KMS-11 (cell line): ENCODE results near the gene BPIFA2.

Experiments used
- H2AFZ ChIP-seq: fragments of 200-600 bp; sonication (generic); 2 replicates; pipeline ENCODE4 v1.6.1; 2016; ENCODE audit warnings: antibody characterized with exemption, mixed run types, low read depth
- H3K27ac ChIP-seq: fragments of 200-600 bp; sonication (generic); 2 replicates; pipeline ENCODE4 v1.6.1; 2016; ENCODE audit warnings: mild to moderate bottlenecking, mixed run types
- H3K27me3 ChIP-seq: fragments of 200-600 bp; sonication (generic); 2 replicates; pipeline ENCODE4 v1.6.1; 2017; ENCODE audit warnings: mild to moderate bottlenecking, low read depth, mixed run types, moderate library complexity; ENCODE audit not compliant: insufficient read depth
- H3K36me3 ChIP-seq: fragments of 200-600 bp; sonication (generic); 2 replicates; pipeline ENCODE4 v1.6.1; 2017; ENCODE audit warnings: mild to moderate bottlenecking, mixed run types; ENCODE audit not compliant: insufficient read depth
- H3K4me1 ChIP-seq: fragments of 200-600 bp; sonication (generic); 2 replicates; pipeline ENCODE4 v1.6.1; 2016; ENCODE audit warnings: mild to moderate bottlenecking, low read depth, mixed run types; ENCODE audit not compliant: poor library complexity, severe bottlenecking
- H3K4me2 ChIP-seq: fragments of 200-600 bp; sonication (generic); 2 replicates; pipeline ENCODE4 v1.7.0; 2016; ENCODE audit warnings: mild to moderate bottlenecking, mixed run types
- H3K4me3 ChIP-seq: fragments of 200-600 bp; sonication (generic); IDR thresholded peaks from 2 replicates; pipeline ENCODE4 v1.6.1; 2017; ENCODE audit warnings: low read depth, low read length, mixed read lengths; ENCODE audit not compliant: insufficient read depth
- H3K79me2 ChIP-seq: fragments of 200-600 bp; sonication (generic); 2 replicates; pipeline ENCODE4 v1.6.1; 2016; ENCODE audit warnings: low read depth, mixed run types; ENCODE audit not compliant: insufficient read depth
- H3K9ac ChIP-seq: fragments of 200-600 bp; sonication (generic); 2 replicates; pipeline ENCODE4 v1.6.1; 2016; ENCODE audit warnings: mild to moderate bottlenecking, mixed run types
- H4K20me1 ChIP-seq: fragments of 200-600 bp; sonication (generic); 2 replicates; pipeline ENCODE4 v1.6.1; 2016; ENCODE audit warnings: mild to moderate bottlenecking, mixed run types; ENCODE audit not compliant: insufficient read depth
- CTCF ChIP-seq: fragments of 200-600 bp; sonication (generic); conservative IDR thresholded peaks from 2 replicates; pipeline ENCODE4 v1.6.1; 2017; ENCODE audit warnings: low read depth, mild to moderate bottlenecking, antibody characterized with exemption, low read length, moderate library complexity, mixed read lengths

BPIFA2 gene

DNA sequence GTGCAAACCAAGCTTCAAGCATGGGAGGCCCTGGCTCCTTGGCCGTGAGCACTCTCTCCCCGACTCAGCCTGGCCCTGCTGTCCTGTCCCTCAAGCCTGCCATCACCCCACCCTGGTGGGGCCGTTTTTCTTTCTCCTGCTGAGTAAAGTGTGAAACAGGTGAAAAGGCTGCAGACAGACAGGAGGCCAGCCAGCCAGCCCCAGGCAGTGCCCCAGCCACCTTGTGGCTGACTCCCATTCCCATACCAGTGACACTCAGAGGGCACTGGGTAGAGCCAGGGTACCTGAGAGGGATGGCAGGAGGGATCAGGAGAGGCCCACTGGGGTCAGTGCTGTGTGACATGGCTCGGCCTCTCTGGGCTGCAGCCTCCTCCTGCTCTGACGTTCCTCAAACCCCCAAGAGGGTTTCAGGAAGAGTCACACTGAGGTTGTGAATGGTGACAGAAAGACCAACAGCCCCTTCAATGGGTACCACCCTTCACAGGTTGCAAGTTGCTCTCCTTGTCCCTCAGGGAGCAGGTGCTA is 35.9 kb upstream of the BPIFA2 start:
- Histone ChIP-seq H3K4me3 (no peak overlapping the region), H3K36me3 (no peaks in the 10 kb centered on the region), H3K9ac (no peak overlapping the region), H3K4me2 (no peak overlapping the region), H2AFZ (no peak overlapping the region), H3K27ac (no peak overlapping the region), H4K20me1 (no peaks in the 10 kb centered on the region), H3K27me3 (no peaks in the 10 kb centered on the region), H3K79me2 (no peaks in the 10 kb centered on the region), H3K4me1 (no peaks in the 10 kb centered on the region)
- TF ChIP-seq CTCF: no peak

DNA sequence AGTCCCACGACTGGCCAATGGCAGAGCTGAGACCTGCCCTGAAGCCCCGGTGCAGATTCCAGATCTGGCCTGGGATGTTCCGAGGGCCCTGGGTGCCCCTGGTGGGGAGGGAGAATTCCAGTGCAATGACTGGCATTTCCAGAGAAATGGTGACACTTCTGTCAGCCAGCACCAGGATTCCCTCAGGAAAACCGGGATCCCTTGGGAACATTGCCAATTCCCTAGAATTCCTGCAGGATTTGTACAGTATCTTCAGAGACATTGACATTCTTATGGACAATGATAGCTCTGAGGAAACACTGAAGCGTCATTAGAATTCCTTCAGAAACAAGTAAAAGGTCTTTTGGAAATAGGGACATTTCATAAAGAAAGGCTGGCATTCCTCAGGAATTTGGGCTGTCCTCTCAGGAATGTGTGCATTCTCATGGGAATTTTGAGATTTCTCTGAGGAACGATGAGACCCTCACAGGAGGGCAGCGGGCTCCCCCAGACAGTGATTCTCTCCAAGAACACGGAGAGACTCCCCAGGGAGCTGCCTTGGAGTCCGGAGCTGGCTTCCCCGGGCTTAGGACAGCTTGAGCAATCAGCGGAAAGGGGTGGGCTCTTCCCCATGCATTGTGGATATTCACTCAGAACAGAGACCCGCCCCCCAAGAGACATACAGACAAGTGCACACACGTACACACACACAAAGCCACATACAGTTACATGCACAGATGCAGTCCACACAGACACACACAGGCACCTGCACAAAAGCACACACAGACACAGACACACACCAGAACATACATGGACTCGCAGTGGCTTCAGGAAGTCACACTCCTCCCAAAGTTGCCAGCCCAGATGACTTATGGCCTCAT is 35.2 kb upstream of the BPIFA2 start:
- no peaks in the 10 kb centered on the region for H3K79me2 ChIP-seq
- TF ChIP-seq CTCF: no peak
- H2AFZ ChIP-seq: no peak overlapping the region
- no peaks in the 10 kb centered on the region for H4K20me1 ChIP-seq
- no peak overlapping the region for H3K4me3 ChIP-seq
- no peaks in the 10 kb centered on the region for H3K36me3 ChIP-seq
- H3K4me2 ChIP-seq: no peak overlapping the region
- H3K4me1 ChIP-seq: no peaks in the 10 kb centered on the region
- H3K27me3 ChIP-seq: no peaks in the 10 kb centered on the region
- H3K27ac ChIP-seq: no peak overlapping the region
- no peak overlapping the region for H3K9ac ChIP-seq

GRCh38 chr20:33133373-33133941 is 34.5 kb upstream of the BPIFA2 start:
- Histone ChIP-seq H3K4me2 (no peak overlapping the region), H3K79me2 (no peaks in the 10 kb centered on the region), H3K4me1 (no peaks in the 10 kb centered on the region), H3K4me3 (no peak overlapping the region), H2AFZ (no peak overlapping the region), H3K27me3 (no peaks in the 10 kb centered on the region), H3K36me3 (no peaks in the 10 kb centered on the region), H3K9ac (no peak overlapping the region), H3K27ac (no peak overlapping the region), H4K20me1 (no peaks in the 10 kb centered on the region)
- TF ChIP-seq CTCF: no peak

DNA sequence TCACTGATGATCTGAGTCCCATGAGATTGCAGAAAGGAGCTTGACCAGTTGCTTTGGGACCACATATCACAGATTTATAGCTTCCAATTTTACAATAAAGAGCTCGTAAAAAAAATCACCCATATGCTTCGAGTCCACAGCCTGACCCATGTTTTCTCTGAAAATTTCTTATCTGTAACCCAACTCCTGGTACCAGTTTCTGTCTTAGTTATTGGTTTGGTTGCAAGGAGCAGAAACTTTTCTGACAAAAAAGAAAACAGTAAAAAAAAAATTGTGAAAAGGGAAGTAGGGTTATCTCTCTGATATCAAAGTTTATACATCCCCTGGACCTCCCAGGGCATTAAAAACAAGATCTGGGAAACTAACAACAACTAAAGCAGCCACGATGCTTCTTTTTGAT is 30.8 kb upstream of the BPIFA2 start:
- Histone ChIP-seq H3K9ac (no peak overlapping the region), H3K4me3 (no peak overlapping the region), H2AFZ (no peak overlapping the region), H4K20me1 (no peaks in the 10 kb centered on the region), H3K27me3 (no peaks in the 10 kb centered on the region), H3K36me3 (no peaks in the 10 kb centered on the region), H3K79me2 (no peaks in the 10 kb centered on the region), H3K27ac (no peak overlapping the region), H3K4me1 (no peaks in the 10 kb centered on the region), H3K4me2 (no peak overlapping the region)
- TF ChIP-seq CTCF: no peak
